ENCODE measurements around the gene TBCCD1.
"Not testable (repeated sequence)": the region's sequence is repeated elsewhere in the genome, so short reads cannot be mapped to it uniquely, and the experiment has no call there.

The TBCCD1 gene

DNA sequence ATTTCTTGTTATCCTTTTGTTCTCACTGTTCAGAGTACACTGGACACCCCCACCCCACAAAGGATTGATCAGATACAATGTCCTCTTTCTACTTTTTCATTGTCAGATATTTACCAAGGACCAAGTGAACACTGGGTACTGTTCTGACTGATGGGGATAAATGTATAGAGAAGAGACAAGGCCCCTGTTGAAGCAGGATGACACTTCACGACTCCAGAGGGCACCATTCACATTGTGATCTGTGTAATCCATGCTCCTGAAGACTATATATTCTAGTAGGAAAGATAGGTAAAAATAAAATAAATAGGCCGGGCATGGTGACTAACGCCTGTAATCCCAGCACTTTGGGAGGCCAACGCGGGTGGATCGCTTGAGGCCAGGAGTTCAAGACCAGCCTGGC, 15.8 kb downstream of the TBCCD1 start:
- DNase-seq = no peak

- no peak for DNase-seq
Observed at GRCh38 chr3:186549497-186549896, 17.6 kb downstream of the TBCCD1 start.

DNA sequence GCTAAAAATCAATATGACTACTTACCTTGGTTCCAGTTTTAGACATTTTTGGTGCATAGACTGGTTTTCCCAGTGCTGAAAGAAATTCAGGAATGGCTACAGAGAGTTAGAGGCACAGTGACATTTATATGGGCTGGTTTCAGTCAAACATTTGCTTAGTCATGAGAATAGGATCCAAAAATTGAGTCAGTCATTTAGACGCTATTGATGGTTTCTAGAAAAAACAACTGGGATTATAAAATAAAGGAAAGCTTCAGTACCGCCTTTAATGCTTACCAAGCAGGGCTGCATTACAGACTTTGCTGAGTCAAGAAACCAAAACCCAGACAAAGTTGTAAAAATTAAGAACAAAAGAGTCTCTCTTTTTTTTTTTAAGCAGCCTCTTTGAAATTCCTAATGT, 22.9 kb downstream of the TBCCD1 start, which contains the start of gene CRYGS:
CRYGS (minus strand) TSS at position 100 of the 400 bp plus-strand sequence; CDS start at position 46, 54 bp downstream.
- DNase-seq = no peak

- DNase-seq = no peak
Observed at GRCh38 chr3:186540835-186541226, 26.3 kb downstream of the TBCCD1 start.

DNA sequence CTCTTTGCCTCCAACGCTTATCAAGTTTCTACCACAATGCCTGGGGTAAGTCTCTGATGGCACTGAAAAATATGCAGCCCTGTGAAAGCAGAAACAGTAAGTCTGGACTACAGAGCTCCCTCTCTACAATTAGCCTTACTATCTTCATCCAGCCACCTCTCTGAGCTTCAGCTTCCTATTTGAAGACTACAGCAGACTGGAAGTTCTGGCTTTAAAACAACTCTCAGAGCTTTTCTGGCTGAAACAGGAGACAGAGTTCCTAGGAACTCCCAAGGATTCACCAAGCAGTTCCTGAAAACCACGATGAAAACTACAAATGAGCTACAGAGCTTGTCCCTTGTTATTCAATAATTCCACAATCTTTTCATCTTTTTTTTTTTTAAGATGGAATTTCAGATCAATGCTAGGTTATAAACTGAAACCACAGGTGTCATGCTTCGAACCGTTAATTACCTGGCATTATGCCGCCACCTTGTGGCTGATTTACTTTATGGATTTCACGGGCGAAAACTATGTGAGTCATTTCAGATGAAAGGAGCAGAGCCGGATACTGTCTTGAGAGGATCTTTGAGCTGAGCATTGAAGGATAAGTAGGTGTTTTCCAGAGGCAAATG, 26.8 kb downstream of the TBCCD1 start:
- peak; percentile 54 for DNase-seq

DNA sequence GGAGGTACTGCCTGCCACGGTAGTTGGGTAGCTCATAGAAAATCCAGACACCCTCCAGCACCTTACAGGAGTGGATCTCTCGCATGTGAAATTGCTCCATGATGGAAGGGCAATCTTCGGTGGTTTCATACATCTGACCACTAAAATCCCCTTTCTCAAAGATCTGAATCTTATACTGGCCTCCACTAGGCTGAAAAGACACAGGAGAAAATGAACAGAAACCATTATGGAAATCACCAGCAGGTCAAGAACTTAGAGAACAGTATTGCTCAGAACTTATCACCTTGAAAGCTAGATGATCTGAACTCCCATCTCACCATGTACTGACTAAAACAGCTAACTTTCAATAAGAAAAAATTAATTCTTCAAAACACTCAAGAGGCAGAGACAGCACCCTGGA, 28.4 kb downstream of the TBCCD1 start:
- DNase-seq = no peak

- DNase-seq = no peak
Observed at GRCh38 chr3:186536883-186537844, 30.0 kb downstream of the TBCCD1 start.

DNA sequence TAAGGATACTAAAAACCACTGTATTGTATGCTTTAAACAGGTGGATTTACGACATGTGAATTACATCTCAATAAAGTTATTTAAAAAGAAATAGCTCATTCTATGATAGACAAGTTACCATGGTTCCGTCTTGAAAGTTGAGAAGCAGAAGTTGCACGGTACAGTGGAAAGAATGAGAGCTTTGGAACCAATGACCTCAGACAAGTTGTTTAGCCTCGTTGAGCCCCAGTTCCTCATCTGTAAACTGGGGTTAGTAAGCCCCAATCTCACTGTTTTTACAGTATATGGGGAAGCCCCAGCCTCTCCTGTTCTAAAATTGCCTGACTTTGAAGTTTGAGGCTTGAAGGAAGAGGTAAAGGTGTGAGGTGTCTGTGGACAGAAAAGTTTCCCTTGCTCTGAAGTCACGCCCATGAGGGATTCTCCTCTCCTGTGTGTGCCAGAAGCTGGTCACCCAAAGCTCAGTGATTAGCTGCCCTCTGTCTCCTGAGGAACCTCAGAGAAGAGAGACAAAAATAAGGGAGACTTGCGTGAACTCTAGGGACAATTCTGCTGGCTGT, 32.9 kb downstream of the TBCCD1 start:
- no peak for DNase-seq

DNA sequence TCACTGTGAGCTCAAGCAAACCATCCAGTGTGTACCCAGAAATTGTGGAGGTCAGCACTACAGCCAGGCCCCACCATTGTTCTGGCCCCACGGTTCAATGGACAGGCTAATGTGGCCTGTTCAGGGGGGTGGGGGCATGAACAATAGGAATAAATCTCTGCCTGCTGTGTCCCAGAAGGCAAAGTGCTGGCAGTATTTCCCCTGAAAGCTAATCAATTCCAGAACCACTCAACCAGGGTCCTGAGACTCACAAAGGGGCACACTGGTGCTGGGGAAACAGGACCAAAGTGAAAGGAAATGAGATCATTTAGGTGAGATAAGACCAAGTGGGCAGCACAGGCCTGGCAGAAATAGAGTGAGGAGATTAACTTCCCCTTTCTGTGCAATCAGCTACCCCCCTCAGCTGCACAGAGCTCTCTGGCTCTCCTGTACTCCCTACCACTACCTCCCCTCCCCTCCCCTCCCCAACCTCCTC, 34.5 kb downstream of the TBCCD1 start:
- DNase-seq = no peak

DNA sequence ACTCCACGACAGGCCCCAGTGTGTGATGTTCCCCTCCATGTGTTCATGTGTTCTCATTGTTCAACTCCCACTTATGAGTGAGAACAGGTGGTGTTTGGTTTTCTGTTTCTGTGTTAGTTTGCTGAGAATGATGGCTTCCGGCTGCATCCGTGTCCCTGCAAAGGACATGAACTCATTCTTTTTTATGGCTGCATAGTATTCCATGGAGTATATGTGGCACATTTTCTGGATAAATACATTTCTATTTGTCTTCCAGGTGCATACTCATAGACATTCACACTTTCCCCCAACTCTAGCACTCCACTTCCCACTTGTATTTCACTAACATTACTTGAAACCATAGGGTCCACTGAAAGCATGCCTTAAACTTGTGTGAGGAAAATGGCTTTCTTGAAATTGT, 35.4 kb downstream of the TBCCD1 start:
- not testable (repeated sequence) for DNase-seq

GRCh38 chr3:186530415-186530814, 36.7 kb downstream of the TBCCD1 start:
- DNase-seq = no peak

DNA sequence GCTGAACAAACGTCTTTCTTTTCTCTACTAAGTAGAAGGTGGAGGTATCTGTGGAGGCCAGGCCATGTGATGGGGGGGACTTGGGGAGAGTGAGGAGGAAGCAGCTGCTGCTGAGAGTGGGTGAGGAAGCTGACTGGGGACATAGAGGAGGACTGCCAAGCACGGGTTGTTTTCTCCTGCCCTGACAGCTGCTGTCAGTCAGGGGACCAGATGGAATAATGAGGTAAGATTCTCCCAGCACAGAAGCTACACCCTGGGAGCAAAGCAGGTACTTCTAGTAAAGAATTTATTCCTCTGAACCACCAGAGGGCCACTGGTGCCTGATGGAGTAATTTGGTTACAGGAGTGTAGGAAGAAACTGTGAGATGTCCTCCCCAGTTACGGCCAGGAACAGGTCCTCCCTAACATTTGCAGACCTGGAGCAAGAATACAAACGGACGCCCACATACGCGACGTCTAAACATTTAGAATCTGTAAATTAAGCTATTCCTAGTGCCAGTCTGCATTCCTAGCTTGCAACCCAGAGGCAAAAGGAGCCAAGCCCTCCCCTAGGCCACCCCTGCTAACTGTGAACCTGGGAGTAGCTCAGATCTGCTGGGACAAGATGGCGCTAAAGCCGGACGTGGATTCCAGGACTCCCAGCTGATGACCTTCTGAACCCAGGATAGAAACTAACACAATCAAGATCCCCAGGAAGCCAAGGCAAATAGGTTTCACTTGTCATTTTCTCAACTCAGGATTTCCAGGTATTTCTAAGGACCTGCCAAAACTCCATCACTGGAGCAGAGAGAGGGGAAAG, 37.7 kb downstream of the TBCCD1 start:
- peak; percentile 55 for DNase-seq

GRCh38 chr3:186526256-186526606, 40.9 kb downstream of the TBCCD1 start:
- DNase-seq = peak; percentile 10

GRCh38 chr3:186525369-186526255, 41.5 kb downstream of the TBCCD1 start:
- no peak for DNase-seq

DNA sequence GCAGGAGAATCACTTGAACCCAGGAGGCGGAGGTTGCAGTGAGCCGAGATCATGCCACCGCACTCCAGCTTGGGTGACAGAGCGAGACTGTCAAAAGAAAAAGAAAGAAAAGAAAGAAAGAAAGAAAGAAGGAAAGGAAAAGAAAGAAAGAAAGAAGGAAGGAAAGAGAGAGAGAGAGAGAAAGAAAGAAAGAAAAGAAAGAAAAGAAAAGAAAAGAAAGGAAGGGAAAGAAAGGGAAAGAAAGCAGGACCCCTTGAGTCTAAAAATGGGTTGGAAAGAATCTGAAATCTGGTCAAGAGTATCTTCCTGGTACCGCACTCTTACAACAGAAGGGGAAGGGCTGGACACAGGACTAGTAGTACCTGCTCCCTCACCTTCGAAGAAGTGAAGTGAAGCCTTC, 42.5 kb downstream of the TBCCD1 start:
- DNase-seq = no peak

- DNase-seq = no peak
Observed at GRCh38 chr3:186523434-186523833, 43.7 kb downstream of the TBCCD1 start.

DNA sequence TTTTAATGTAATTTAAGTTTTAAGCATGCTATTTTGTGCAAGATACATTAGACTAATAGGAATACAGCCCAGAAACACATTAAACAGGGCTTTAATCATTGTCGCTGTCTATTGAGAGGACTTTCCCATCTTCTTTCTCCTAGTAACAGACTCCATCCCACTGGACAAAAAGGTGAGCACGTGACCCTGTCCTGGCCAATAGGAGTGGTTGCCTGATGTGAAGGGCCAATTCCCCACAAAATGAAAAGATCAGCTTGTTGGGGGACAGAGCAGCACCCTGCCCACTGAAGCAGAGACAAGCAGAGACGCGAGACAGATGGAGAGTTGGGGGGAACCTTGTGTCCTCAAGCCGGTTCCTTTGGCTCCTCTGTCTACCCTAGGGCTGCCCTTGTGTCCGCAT, 44.1 kb downstream of the TBCCD1 start:
- DNase-seq = no peak

- no peak for DNase-seq
Observed at GRCh38 chr3:186520957-186521842, 45.9 kb downstream of the TBCCD1 start.

DNA sequence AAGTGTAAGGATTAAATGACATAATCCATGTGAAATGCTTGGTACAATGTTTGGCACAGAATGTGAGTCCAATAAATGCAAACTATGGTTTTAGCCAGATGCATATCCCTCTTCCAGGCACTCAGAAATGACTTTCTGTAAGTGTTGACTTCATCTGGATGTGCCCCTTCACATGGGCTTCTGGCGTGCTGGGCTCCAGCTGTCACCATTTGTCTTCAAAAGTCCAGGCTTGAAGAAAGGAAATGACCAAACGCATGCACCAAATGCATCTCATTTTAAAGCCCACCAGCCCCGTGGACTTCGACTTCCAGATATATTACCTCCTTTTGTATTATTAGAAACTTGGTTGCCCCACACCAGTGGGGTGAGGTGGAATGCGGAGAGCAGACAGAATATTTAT, 46.7 kb downstream of the TBCCD1 start:
- DNase-seq = no peak

DNA sequence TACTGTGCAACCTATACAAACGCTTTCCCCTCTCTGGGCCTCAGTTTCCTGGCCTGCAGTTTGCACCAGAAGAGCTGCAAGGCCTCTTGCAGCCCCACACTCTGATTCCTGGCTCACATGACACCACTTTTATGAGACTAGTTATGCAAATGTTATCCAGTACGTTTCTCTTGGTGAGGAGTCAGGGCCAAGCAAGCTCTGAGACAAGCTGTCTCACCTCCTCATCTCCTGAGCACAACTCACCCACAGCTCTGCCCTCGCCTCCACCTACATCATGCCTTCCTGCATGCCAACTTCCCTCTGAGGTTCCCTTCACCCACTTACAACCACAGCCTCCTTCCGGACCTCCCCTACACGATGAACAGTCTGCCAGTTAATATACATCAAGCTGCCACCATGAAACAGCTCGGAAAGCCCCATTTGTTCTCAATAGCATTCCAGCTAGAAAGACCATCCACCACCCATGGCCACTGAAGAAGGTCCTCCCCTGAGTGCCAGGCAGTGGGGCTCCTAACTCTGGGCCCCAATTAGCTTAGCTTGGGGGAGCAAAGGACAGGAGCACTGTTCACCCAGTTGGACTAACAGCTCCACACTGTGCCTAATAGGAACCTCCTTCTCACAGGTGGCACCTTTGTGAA, 48.0 kb downstream of the TBCCD1 start:
- DNase-seq = no peak

Measured in NCI-H2171 (cell line).